ENCODE results near the gene TRAPPC8.
"Not testable (repeated sequence)": the region's sequence is repeated elsewhere in the genome, so short reads cannot be mapped to it uniquely, and the experiment has no call there.

GRCh38 chr18:31934773-31935172 lies 8.2 kb downstream of the TRAPPC8 start:
- not testable (repeated sequence) for TF ChIP-seq CTCF (IDR thresholded peaks at IDR 0.05); POLR2A (IDR thresholded peaks at IDR 0.05; ENCODE audit: low read depth)

All from esophagus muscularis mucosa (tissue), 3 donors.